Measurements from ENCODE around the gene SLC30A7.

The SLC30A7 gene

GRCh38 chr1:101003012-101003650, 107.2 kb downstream of the SLC30A7 start:
- TF ChIP-seq PPARA (CRISPR knock-in tag; IDR thresholded peaks at IDR 0.05; ENCODE audit: borderline replicate concordance) = no peak
- no peak for TF ChIP-seq CREB5 (CRISPR knock-in tag; IDR thresholded peaks at IDR 0.05; ENCODE audit: low read depth)
- no peak for TF ChIP-seq TSHZ2 (CRISPR knock-in tag; IDR thresholded peaks at IDR 0.05)
- no peak for TF ChIP-seq ZFP30 (CRISPR knock-in tag; IDR thresholded peaks at IDR 0.05)
- no peak for TF ChIP-seq CSRNP3 (CRISPR knock-in tag; IDR thresholded peaks at IDR 0.05)
- TF ChIP-seq ZFP3 (CRISPR knock-in tag; IDR thresholded peaks at IDR 0.05) = no peak
- no peak for TF ChIP-seq TCF4 (CRISPR knock-in tag; IDR thresholded peaks at IDR 0.05; ENCODE audit: borderline replicate concordance)
- no peak for TF ChIP-seq GLIS3 (CRISPR knock-in tag; IDR thresholded peaks at IDR 0.05)
- TF ChIP-seq TOX (CRISPR knock-in tag; IDR thresholded peaks at IDR 0.05; ENCODE audit: borderline replicate concordance) = no peak
- no peak for TF ChIP-seq PATZ1 (CRISPR knock-in tag; IDR thresholded peaks at IDR 0.05; ENCODE audit: borderline replicate concordance)
- no peak for TF ChIP-seq ARNTL (CRISPR knock-in tag; IDR thresholded peaks at IDR 0.05; ENCODE audit: borderline replicate concordance, low read depth)
- TF ChIP-seq ISL1 (CRISPR knock-in tag; IDR thresholded peaks at IDR 0.05) = no peak
- no peak for TF ChIP-seq BACH2 (CRISPR knock-in tag; IDR thresholded peaks at IDR 0.05; ENCODE audit: borderline replicate concordance)
- no peak for TF ChIP-seq ZNF565 (CRISPR knock-in tag; conservative IDR thresholded peaks at IDR 0.05; ENCODE audit: low read depth)
- TF ChIP-seq CSDC2 (CRISPR knock-in tag; IDR thresholded peaks at IDR 0.05) = no peak
- TF ChIP-seq ZNF8 (CRISPR knock-in tag; IDR thresholded peaks at IDR 0.05) = no peak
- no peak for ATAC-seq

GRCh38 chr1:101004061-101004460, 108.2 kb downstream of the SLC30A7 start:
- ATAC-seq = no peak
- TF ChIP-seq CSDC2 (CRISPR knock-in tag; IDR thresholded peaks at IDR 0.05) = no peak
- TF ChIP-seq CREB5 (CRISPR knock-in tag; IDR thresholded peaks at IDR 0.05; ENCODE audit: low read depth) = no peak
- no peak for TF ChIP-seq PPARA (CRISPR knock-in tag; IDR thresholded peaks at IDR 0.05; ENCODE audit: borderline replicate concordance)
- no peak for TF ChIP-seq ZFP30 (CRISPR knock-in tag; IDR thresholded peaks at IDR 0.05)
- TF ChIP-seq ZNF70 (CRISPR knock-in tag; IDR thresholded peaks at IDR 0.05) = no peak
- no peak for TF ChIP-seq POU6F1 (CRISPR knock-in tag; IDR thresholded peaks at IDR 0.05; ENCODE audit: borderline replicate concordance, low read depth)
- no peak for TF ChIP-seq PATZ1 (CRISPR knock-in tag; IDR thresholded peaks at IDR 0.05; ENCODE audit: borderline replicate concordance)
- no peak for TF ChIP-seq GLIS3 (CRISPR knock-in tag; IDR thresholded peaks at IDR 0.05)
- TF ChIP-seq OSR1 (CRISPR knock-in tag; IDR thresholded peaks at IDR 0.05) = no peak
- no peak for TF ChIP-seq ARNTL (CRISPR knock-in tag; IDR thresholded peaks at IDR 0.05; ENCODE audit: borderline replicate concordance, low read depth)
- TF ChIP-seq BACH2 (CRISPR knock-in tag; IDR thresholded peaks at IDR 0.05; ENCODE audit: borderline replicate concordance) = no peak
- TF ChIP-seq ZNF565 (CRISPR knock-in tag; conservative IDR thresholded peaks at IDR 0.05; ENCODE audit: low read depth) = no peak
- no peak for TF ChIP-seq CSRNP3 (CRISPR knock-in tag; IDR thresholded peaks at IDR 0.05)
- no peak for TF ChIP-seq ZNF8 (CRISPR knock-in tag; IDR thresholded peaks at IDR 0.05)
- TF ChIP-seq TOX (CRISPR knock-in tag; IDR thresholded peaks at IDR 0.05; ENCODE audit: borderline replicate concordance) = no peak
- TF ChIP-seq TSHZ2 (CRISPR knock-in tag; IDR thresholded peaks at IDR 0.05) = no peak
